WTC11 (cell line): ENCODE measurements around the gene VCP. TPM values are rescaled to one million over a fixed set of nuclear protein-coding genes. Genes with fewer than 3 reads are reported as not detected.

Experiments used
- ATAC-seq: fragments of 200-7000 bp; cut with Tn5 transposase; 2 replicates; pipeline ENCODE4 v1.10.0; 2021; ENCODE audit warnings: mild to moderate bottlenecking, moderate library complexity
- CTCF ChIA-PET: fragments of 300-600 bp; sonication (Branson Sonifier 250); formaldehyde crosslinking; loops from one replicate; lab custom pipeline; 2021; ENCODE audit warnings: antibody characterized with exemption; lab: Charles Lee
- POLR2A ChIA-PET: fragments of 350-600 bp; sonication (Branson Sonifier 250); formaldehyde crosslinking; loops from one replicate; lab custom pipeline; 2021; ENCODE audit warnings: antibody characterized with exemption; lab: Charles Lee
- DNase-seq: peaks from one replicate; pipeline ENCODE4 v3.0.0; 2021; ENCODE audit warnings: low spot score
- H3K27ac Mint-ChIP-seq: 2 replicates; pipeline ENCODE4 v1.8.0; 2021; ENCODE audit warnings: mixed read lengths
- H3K27me3 Mint-ChIP-seq: 2 replicates; pipeline ENCODE4 v1.8.0; 2021; ENCODE audit warnings: low read depth, mild to moderate bottlenecking, moderate library complexity, mixed read lengths
- H3K36me3 Mint-ChIP-seq: 2 replicates; pipeline ENCODE4 v1.8.0; 2021; ENCODE audit warnings: mixed read lengths
- H3K4me1 Mint-ChIP-seq: 2 replicates; pipeline ENCODE4 v1.8.0; 2022; ENCODE audit warnings: mixed read lengths
- H3K4me3 Mint-ChIP-seq: 2 replicates; pipeline ENCODE4 v1.8.0; 2021; ENCODE audit warnings: mild to moderate bottlenecking, moderate library complexity, mixed read lengths
- H3K9me3 Mint-ChIP-seq: 2 replicates; pipeline ENCODE4 v1.8.0; 2021; ENCODE audit warnings: mixed read lengths
- ATF6 ChIP-seq: sonication (generic); formaldehyde crosslinking; IDR thresholded peaks from 2 replicates; pipeline ENCODE4 v1.8.1; 2023; ENCODE audit warnings: mild to moderate bottlenecking, missing genetic modification reagents
- CREB1 ChIP-seq: sonication (generic); formaldehyde crosslinking; IDR thresholded peaks from 2 replicates; pipeline ENCODE4 v1.8.0; 2023; ENCODE audit warnings: mild to moderate bottlenecking, missing genetic modification reagents
- CREM ChIP-seq: sonication (generic); formaldehyde crosslinking; IDR thresholded peaks from 2 replicates; pipeline ENCODE4 v1.8.1; 2022; ENCODE audit warnings: mild to moderate bottlenecking, missing genetic modification reagents, moderate library complexity
- CTCF ChIP-seq: fragments of 200-600 bp; IDR thresholded peaks from 2 replicates; pipeline ENCODE4 v1.8.0; 2022; ENCODE audit warnings: antibody characterized with exemption
- E2F4 ChIP-seq: sonication (generic); formaldehyde crosslinking; IDR thresholded peaks from 2 replicates; pipeline ENCODE4 v1.8.1; 2022; ENCODE audit warnings: low read depth, mild to moderate bottlenecking, moderate library complexity, missing genetic modification reagents, borderline replicate concordance
- ESRRA ChIP-seq: sonication (generic); formaldehyde crosslinking; IDR thresholded peaks from 2 replicates; pipeline ENCODE4 v1.8.1; 2022; ENCODE audit warnings: mild to moderate bottlenecking, missing genetic modification reagents, borderline replicate concordance
- FOXP1 ChIP-seq: sonication (generic); formaldehyde crosslinking; IDR thresholded peaks from 2 replicates; pipeline ENCODE4 v1.8.0; 2022; ENCODE audit warnings: missing genetic modification reagents, mild to moderate bottlenecking, moderate library complexity, borderline replicate concordance
- HMGA2 ChIP-seq: fragments of 250-450 bp; sonication (Bioruptor Pico); IDR thresholded peaks from 2 replicates; pipeline ENCODE4 v1.4.0; 2021; ENCODE audit warnings: mild to moderate bottlenecking, moderate library complexity
- NFATC4 ChIP-seq: fragments of 250-450 bp; sonication (Bioruptor Pico); IDR thresholded peaks from 2 replicates; pipeline ENCODE4 v1.9.0; 2021; ENCODE audit warnings: mild to moderate bottlenecking
- NFYB ChIP-seq: sonication (generic); formaldehyde crosslinking; conservative IDR thresholded peaks from 2 replicates; pipeline ENCODE4 v1.8.0; 2022; ENCODE audit warnings: low read depth, missing genetic modification reagents
- OVOL2 ChIP-seq: fragments of 250-450 bp; sonication (Bioruptor Pico); IDR thresholded peaks from 2 replicates; pipeline ENCODE4 v1.9.0; 2021; ENCODE audit warnings: mild to moderate bottlenecking, borderline replicate concordance
- RORB ChIP-seq: fragments of 250-450 bp; sonication (Bioruptor Pico); IDR thresholded peaks from 2 replicates; pipeline ENCODE4 v1.9.0; 2021; ENCODE audit warnings: mild to moderate bottlenecking
- SOX15 ChIP-seq: fragments of 250-450 bp; sonication (Bioruptor Pico); IDR thresholded peaks from 2 replicates; pipeline ENCODE4 v1.9.0; 2021; ENCODE audit warnings: mild to moderate bottlenecking
- SP1 ChIP-seq: sonication (generic); formaldehyde crosslinking; conservative IDR thresholded peaks from 2 replicates; pipeline ENCODE4 v1.8.1; 2022; ENCODE audit warnings: missing genetic modification reagents
- TCF7 ChIP-seq: sonication (generic); formaldehyde crosslinking; IDR thresholded peaks from 2 replicates; pipeline ENCODE4 v1.8.0; 2022; ENCODE audit warnings: mild to moderate bottlenecking, low read depth, missing genetic modification reagents, moderate library complexity
- TEAD4 ChIP-seq: sonication (generic); formaldehyde crosslinking; IDR thresholded peaks from 2 replicates; pipeline ENCODE4 v1.8.0; 2022; ENCODE audit warnings: mild to moderate bottlenecking, missing genetic modification reagents
- USF1 ChIP-seq: sonication (generic); formaldehyde crosslinking; IDR thresholded peaks from 2 replicates; pipeline ENCODE4 v1.8.0; 2022; ENCODE audit warnings: mild to moderate bottlenecking, missing genetic modification reagents
- ZNF138 ChIP-seq: sonication (generic); formaldehyde crosslinking; conservative IDR thresholded peaks from 2 replicates; pipeline ENCODE4 v1.8.1; 2022; ENCODE audit warnings: mild to moderate bottlenecking, moderate library complexity, missing genetic modification reagents
- ZNF232 ChIP-seq: sonication (generic); formaldehyde crosslinking; IDR thresholded peaks from 2 replicates; pipeline ENCODE4 v1.8.0; 2022; ENCODE audit warnings: mild to moderate bottlenecking, missing genetic modification reagents
- total RNA-seq: library from RNA; stranded (reverse); gene quantifications from 3 replicates; pipeline ENCODE4 v1.2.3, GENCODE V29; 2021
- TF ChIP-seq, protein P1 (sequence below): sonication (generic); formaldehyde crosslinking; IDR thresholded peaks from 2 replicates; pipeline ENCODE4 v1.8.1; 2022; ENCODE audit warnings: low read depth, missing genetic modification reagents, borderline replicate concordance
- TF ChIP-seq, protein P2 (sequence below): sonication (generic); formaldehyde crosslinking; conservative IDR thresholded peaks from 2 replicates; pipeline ENCODE4 v1.8.1; 2023; ENCODE audit warnings: mild to moderate bottlenecking, low read depth, missing genetic modification reagents, moderate library complexity
- TF ChIP-seq, protein P3 (sequence below): sonication (generic); formaldehyde crosslinking; IDR thresholded peaks from 2 replicates; pipeline ENCODE4 v1.8.1; 2023; ENCODE audit warnings: mild to moderate bottlenecking, missing genetic modification reagents, moderate library complexity
- TF ChIP-seq, protein P4 (sequence below): sonication (generic); formaldehyde crosslinking; IDR thresholded peaks from 2 replicates; pipeline ENCODE4 v1.8.0; 2022; ENCODE audit warnings: mild to moderate bottlenecking, missing genetic modification reagents

Gene VCP
- total RNA-seq, 1 experiment from 2014 or later, result 386 TPM

DNA sequence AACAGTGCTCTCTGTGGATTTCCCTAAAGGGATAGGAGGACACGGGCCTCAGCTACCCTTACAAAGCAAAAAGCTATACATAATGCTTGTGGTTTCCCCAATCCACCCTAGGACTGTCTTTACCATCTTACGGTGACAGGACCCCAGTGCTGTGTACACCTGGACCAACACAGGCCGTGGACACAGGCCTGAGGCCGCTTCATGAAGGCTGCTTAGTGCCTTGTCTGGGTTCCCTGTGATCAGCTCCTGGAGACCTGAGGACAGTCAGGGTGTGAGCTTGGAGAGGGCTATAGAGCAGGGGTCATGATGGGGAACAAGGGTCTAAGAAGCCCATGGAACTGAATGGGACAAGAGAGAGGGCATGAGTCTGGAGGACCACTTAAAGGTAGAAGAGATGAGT lies 4.4 kb upstream of the VCP start:
- no peak for TF ChIP-seq ESRRA
- no peak for TF ChIP-seq SP1 (CRISPR knock-in tag)
- TF ChIP-seq, protein P1, sequence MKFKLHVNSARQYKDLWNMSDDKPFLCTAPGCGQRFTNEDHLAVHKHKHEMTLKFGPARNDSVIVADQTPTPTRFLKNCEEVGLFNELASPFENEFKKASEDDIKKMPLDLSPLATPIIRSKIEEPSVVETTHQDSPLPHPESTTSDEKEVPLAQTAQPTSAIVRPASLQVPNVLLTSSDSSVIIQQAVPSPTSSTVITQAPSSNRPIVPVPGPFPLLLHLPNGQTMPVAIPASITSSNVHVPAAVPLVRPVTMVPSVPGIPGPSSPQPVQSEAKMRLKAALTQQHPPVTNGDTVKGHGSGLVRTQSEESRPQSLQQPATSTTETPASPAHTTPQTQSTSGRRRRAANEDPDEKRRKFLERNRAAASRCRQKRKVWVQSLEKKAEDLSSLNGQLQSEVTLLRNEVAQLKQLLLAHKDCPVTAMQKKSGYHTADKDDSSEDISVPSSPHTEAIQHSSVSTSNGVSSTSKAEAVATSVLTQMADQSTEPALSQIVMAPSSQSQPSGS, result no peak
- no peak for TF ChIP-seq USF1 (CRISPR knock-in tag)
- TF ChIP-seq TCF7 (CRISPR knock-in tag), result no peak
- TF ChIP-seq OVOL2 (CRISPR knock-in tag), result no peak
- no peak for TF ChIP-seq CREM (CRISPR knock-in tag)
- no peak for TF ChIP-seq TEAD4 (CRISPR knock-in tag)
- no peak for TF ChIP-seq ZNF138
- no peak for TF ChIP-seq NFATC4
- TF ChIP-seq HMGA2 (CRISPR knock-in tag), result no peak
- TF ChIP-seq NFYB (CRISPR knock-in tag), result no peak
- no peak for TF ChIP-seq ATF6 (CRISPR knock-in tag)
- no peak for TF ChIP-seq CTCF
- TF ChIP-seq CREB1 (CRISPR knock-in tag), result no peak
- no peak for TF ChIP-seq RORB
- TF ChIP-seq ZNF232 (CRISPR knock-in tag), result no peak
- TF ChIP-seq, protein P2, sequence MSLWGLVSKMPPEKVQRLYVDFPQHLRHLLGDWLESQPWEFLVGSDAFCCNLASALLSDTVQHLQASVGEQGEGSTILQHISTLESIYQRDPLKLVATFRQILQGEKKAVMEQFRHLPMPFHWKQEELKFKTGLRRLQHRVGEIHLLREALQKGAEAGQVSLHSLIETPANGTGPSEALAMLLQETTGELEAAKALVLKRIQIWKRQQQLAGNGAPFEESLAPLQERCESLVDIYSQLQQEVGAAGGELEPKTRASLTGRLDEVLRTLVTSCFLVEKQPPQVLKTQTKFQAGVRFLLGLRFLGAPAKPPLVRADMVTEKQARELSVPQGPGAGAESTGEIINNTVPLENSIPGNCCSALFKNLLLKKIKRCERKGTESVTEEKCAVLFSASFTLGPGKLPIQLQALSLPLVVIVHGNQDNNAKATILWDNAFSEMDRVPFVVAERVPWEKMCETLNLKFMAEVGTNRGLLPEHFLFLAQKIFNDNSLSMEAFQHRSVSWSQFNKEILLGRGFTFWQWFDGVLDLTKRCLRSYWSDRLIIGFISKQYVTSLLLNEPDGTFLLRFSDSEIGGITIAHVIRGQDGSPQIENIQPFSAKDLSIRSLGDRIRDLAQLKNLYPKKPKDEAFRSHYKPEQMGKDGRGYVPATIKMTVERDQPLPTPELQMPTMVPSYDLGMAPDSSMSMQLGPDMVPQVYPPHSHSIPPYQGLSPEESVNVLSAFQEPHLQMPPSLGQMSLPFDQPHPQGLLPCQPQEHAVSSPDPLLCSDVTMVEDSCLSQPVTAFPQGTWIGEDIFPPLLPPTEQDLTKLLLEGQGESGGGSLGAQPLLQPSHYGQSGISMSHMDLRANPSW, result no peak
- no peak for TF ChIP-seq FOXP1 (CRISPR knock-in tag)
- Mint-ChIP-seq H3K9me3 (no peaks in the 10 kb centered on the region), H3K36me3 (peaks cover 47% of the 10 kb centered on the region), H3K27me3 (no peaks in the 10 kb centered on the region), H3K4me1 (peaks cover 19% of the 10 kb centered on the region), H3K27ac (no peak overlapping the region), H3K4me3 (no peak overlapping the region; the same call in 1 of the 2 replicates)
- DNase-seq (no peak), ATAC-seq (no peak)
- POLR2A ChIA-PET, result no interaction called here
- CTCF ChIA-PET, result interaction anchor here (0.7 to 1.1 kb wide), 2 partner anchors 26 to 40 kb away, joined by 3 read pairs; no protein-coding TSS in a partner anchor

DNA sequence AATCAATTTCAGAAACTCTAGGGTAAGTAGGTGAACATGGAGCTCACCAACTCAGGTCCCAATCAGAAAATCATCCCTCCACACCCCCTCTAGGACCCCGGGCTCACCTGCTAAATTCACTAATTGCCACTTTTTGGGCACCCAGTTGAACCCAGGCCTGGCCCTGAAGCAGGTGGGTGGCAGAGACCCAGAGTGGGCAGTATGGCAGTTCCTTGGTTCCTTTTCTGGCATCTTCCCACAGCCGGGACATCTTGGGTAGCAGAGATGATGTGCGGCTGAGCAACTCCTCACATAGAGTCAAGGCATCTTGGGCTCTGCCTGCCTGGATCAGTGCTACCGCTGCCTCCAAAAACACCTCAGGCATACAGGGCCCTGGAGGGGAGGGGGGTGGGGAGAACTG lies 2.9 kb upstream of the VCP start:
- no peaks in the 10 kb centered on the region for H3K9me3 Mint-ChIP-seq
- ChIA-PET POLR2A (no interaction called here), CTCF (no interaction called here)
- H3K27me3 Mint-ChIP-seq, result no peaks in the 10 kb centered on the region
- ATAC-seq (no peak), DNase-seq (no peak)
- H3K27ac Mint-ChIP-seq, result no peak overlapping the region
- peaks cover 55% of the 10 kb centered on the region for H3K36me3 Mint-ChIP-seq
- H3K4me1 Mint-ChIP-seq, result peaks cover 26% of the 10 kb centered on the region
- H3K4me3 Mint-ChIP-seq, result no peak overlapping the region
- TF ChIP-seq, protein P3, sequence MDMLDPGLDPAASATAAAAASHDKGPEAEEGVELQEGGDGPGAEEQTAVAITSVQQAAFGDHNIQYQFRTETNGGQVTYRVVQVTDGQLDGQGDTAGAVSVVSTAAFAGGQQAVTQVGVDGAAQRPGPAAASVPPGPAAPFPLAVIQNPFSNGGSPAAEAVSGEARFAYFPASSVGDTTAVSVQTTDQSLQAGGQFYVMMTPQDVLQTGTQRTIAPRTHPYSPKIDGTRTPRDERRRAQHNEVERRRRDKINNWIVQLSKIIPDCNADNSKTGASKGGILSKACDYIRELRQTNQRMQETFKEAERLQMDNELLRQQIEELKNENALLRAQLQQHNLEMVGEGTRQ (CRISPR knock-in tag), result no peak
- TF ChIP-seq SOX15 (CRISPR knock-in tag) (no peak), CTCF (no peak), E2F4 (no peak), OVOL2 (CRISPR knock-in tag) (no peak)
- TF ChIP-seq, protein P4, sequence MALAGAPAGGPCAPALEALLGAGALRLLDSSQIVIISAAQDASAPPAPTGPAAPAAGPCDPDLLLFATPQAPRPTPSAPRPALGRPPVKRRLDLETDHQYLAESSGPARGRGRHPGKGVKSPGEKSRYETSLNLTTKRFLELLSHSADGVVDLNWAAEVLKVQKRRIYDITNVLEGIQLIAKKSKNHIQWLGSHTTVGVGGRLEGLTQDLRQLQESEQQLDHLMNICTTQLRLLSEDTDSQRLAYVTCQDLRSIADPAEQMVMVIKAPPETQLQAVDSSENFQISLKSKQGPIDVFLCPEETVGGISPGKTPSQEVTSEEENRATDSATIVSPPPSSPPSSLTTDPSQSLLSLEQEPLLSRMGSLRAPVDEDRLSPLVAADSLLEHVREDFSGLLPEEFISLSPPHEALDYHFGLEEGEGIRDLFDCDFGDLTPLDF (CRISPR knock-in tag), result no peak
